Osteocyte (in vitro differentiated cells): ENCODE measurements around the gene TPCN2. TPM values are rescaled to one million over a fixed set of nuclear protein-coding genes. Genes with fewer than 3 reads are reported as not detected.

Source experiments
- DNase-seq: peaks from one replicate; pipeline ENCODE4 v3.0.0; 2021; ENCODE audit warnings: mixed read lengths; ENCODE audit not compliant: unreplicated experiment; ENCODE audit errors: extremely low spot score
- H3K27ac Mint-ChIP-seq: one replicate; pipeline ENCODE4 v1.8.0; 2021; ENCODE audit warnings: mild to moderate bottlenecking, mixed read lengths; ENCODE audit not compliant: unreplicated experiment
- H3K27me3 Mint-ChIP-seq: one replicate; pipeline ENCODE4 v1.8.0; 2021; ENCODE audit warnings: mixed read lengths; ENCODE audit not compliant: unreplicated experiment
- H3K36me3 Mint-ChIP-seq: one replicate; pipeline ENCODE4 v1.8.0; 2021; ENCODE audit warnings: mixed read lengths; ENCODE audit not compliant: unreplicated experiment
- H3K4me1 Mint-ChIP-seq: one replicate; pipeline ENCODE4 v1.8.0; 2021; ENCODE audit warnings: mixed read lengths; ENCODE audit not compliant: unreplicated experiment
- H3K4me3 Mint-ChIP-seq: one replicate; pipeline ENCODE4 v1.8.0; 2021; ENCODE audit warnings: mild to moderate bottlenecking, moderate library complexity, mixed read lengths; ENCODE audit not compliant: unreplicated experiment
- H3K9me3 Mint-ChIP-seq: one replicate; pipeline ENCODE4 v1.8.0; 2021; ENCODE audit warnings: mixed read lengths; ENCODE audit not compliant: unreplicated experiment
- CTCF ChIP-seq: fragments of 200-600 bp; sonication (generic); IDR thresholded peaks from 2 replicates; pipeline ENCODE4 v1.5.0; 2021; ENCODE audit warnings: antibody characterized with exemption, mild to moderate bottlenecking, moderate library complexity
- total RNA-seq: library from RNA; stranded (reverse); gene quantifications from 2 replicates; pipeline ENCODE4 v1.2.1, GENCODE V29; 2021

TPCN2 gene
- total RNA-seq, 1 donor from 2014 or later = 22.4 TPM

- Mint-ChIP-seq H3K4me1 (no peaks in the 10 kb centered on the region), H3K9me3 (no peaks in the 10 kb centered on the region), H3K27me3 (no peaks in the 10 kb centered on the region), H3K27ac (no peak overlapping the region), H3K4me3 (no peak overlapping the region), H3K36me3 (no peaks in the 10 kb centered on the region)
- no peak for TF ChIP-seq CTCF
- no peak for DNase-seq
Observed at GRCh38 chr11:69109101-69109500, 60.4 kb downstream of the TPCN2 start.

GRCh38 chr11:69110451-69110850 lies 61.7 kb downstream of the TPCN2 start:
- H3K27me3 Mint-ChIP-seq = no peaks in the 10 kb centered on the region
- DNase-seq = no peak
- no peaks in the 10 kb centered on the region for H3K9me3 Mint-ChIP-seq
- no peak overlapping the region for H3K4me3 Mint-ChIP-seq
- no peak overlapping the region for H3K27ac Mint-ChIP-seq
- TF ChIP-seq CTCF = no peak
- H3K4me1 Mint-ChIP-seq = no peaks in the 10 kb centered on the region
- H3K36me3 Mint-ChIP-seq = no peaks in the 10 kb centered on the region

- no peak for TF ChIP-seq CTCF
- no peak for DNase-seq
- no peaks in the 10 kb centered on the region for H3K27me3 Mint-ChIP-seq
Observed at GRCh38 chr11:69111624-69112542, 63.2 kb downstream of the TPCN2 start.

GRCh38 chr11:69113226-69113625 lies 64.5 kb downstream of the TPCN2 start:
- no peaks in the 10 kb centered on the region for H3K27me3 Mint-ChIP-seq
- no peak for DNase-seq
- H3K27ac Mint-ChIP-seq = no peak overlapping the region
- no peak for TF ChIP-seq CTCF
- no peaks in the 10 kb centered on the region for H3K36me3 Mint-ChIP-seq
- H3K4me1 Mint-ChIP-seq = no peaks in the 10 kb centered on the region
- H3K9me3 Mint-ChIP-seq = no peaks in the 10 kb centered on the region
- H3K4me3 Mint-ChIP-seq = no peak overlapping the region

More at GRCh38 chr11:69111624-69112542, 63.2 kb downstream of the TPCN2 start:
- Mint-ChIP-seq H3K9me3 (no peaks in the 10 kb centered on the region), H3K4me1 (no peaks in the 10 kb centered on the region), H3K36me3 (no peaks in the 10 kb centered on the region), H3K27ac (no peak overlapping the region), H3K4me3 (no peak overlapping the region)

- DNase-seq = no peak
- Mint-ChIP-seq H3K4me3 (no peak overlapping the region), H3K27me3 (no peaks in the 10 kb centered on the region), H3K27ac (no peak overlapping the region), H3K36me3 (no peaks in the 10 kb centered on the region), H3K9me3 (no peaks in the 10 kb centered on the region), H3K4me1 (no peaks in the 10 kb centered on the region)
- no peak for TF ChIP-seq CTCF
Observed at GRCh38 chr11:69113646-69114340, 65.1 kb downstream of the TPCN2 start.
